A172 (cell line): ENCODE measurements around the gene CCNE1. TPM values are rescaled to one million over a fixed set of nuclear protein-coding genes. Genes with fewer than 3 reads are reported as not detected.

ENCODE experiments used
- total RNA-seq: library from RNA; depleted of rRNA; stranded (reverse); fragments of >200 nt; shearing (Covaris generic); gene quantifications from 2 replicates; pipeline ENCODE4 v1.2.3, GENCODE V29; 2014; rRNA removed

CCNE1 gene
- total RNA-seq, 1 experiment from 2014 or later: 50.2 TPM

Other genes with a start within 250 kb of the CCNE1 start
- gene POP4, start 205.7 kb upstream of the CCNE1 start, total RNA-seq: 160 and 196 TPM in 2 replicates
- 8.7 and 9.2 TPM in 2 replicates for gene PLEKHF1, start 146.5 kb upstream of the CCNE1 start, total RNA-seq
- gene C19orf12, start 96.7 kb upstream of the CCNE1 start, total RNA-seq: 35.1 and 44.9 TPM in 2 replicates
- gene URI1, start 130.2 kb downstream of the CCNE1 start, total RNA-seq: 74.6 and 78.8 TPM in 2 replicates